GM23338 (cell line): Measurements from ENCODE around the gene SOX13. TPM values are rescaled to one million over a fixed set of nuclear protein-coding genes. Genes with fewer than 3 reads are reported as not detected.

Source experiments
- ATAC-seq: fragments of 200-7000 bp; cut with Tn5 transposase; 3 replicates; pipeline ENCODE4 v1.9.1; 2020
- DNase-seq: peaks from one replicate; pipeline ENCODE4 v3.0.0-alpha.2; 2015; ENCODE audit warnings: low spot score
- H2AFZ ChIP-seq: fragments of 200-600 bp; sonication (generic); 2 replicates; pipeline ENCODE4 v1.8.0; 2016; ENCODE audit warnings: antibody characterized with exemption, mild to moderate bottlenecking, moderate library complexity
- H3F3A ChIP-seq: fragments of 200-600 bp; sonication (generic); replicated peaks from 2 replicates; pipeline ENCODE4 v1.8.0; 2017; ENCODE audit warnings: antibody characterized with exemption, mixed run types, low read depth
- H3K27ac ChIP-seq: fragments of 200-600 bp; sonication (generic); 2 replicates; pipeline ENCODE4 v1.6.1; 2016; ENCODE audit warnings: low read depth
- H3K27me3 ChIP-seq: fragments of 200-600 bp; sonication (generic); 2 replicates; pipeline ENCODE4 v1.8.0; 2016; ENCODE audit warnings: mild to moderate bottlenecking, mixed run types, moderate library complexity; ENCODE audit not compliant: insufficient read depth
- H3K36me3 ChIP-seq: fragments of 200-600 bp; sonication (generic); 2 replicates; pipeline ENCODE4 v1.8.0; 2016; ENCODE audit warnings: mild to moderate bottlenecking; ENCODE audit not compliant: insufficient read depth
- H3K4me1 ChIP-seq: fragments of 200-600 bp; sonication (generic); 2 replicates; pipeline ENCODE4 v1.8.0; 2016; ENCODE audit warnings: mild to moderate bottlenecking, moderate library complexity; ENCODE audit not compliant: insufficient read depth
- H3K4me2 ChIP-seq: fragments of 200-600 bp; sonication (generic); 2 replicates; pipeline ENCODE4 v1.7.1; 2017; ENCODE audit warnings: mixed run types
- H3K4me3 ChIP-seq: fragments of 200-600 bp; sonication (generic); 2 replicates; pipeline ENCODE4 v1.6.1; 2016; ENCODE audit warnings: mixed run types
- H3K79me2 ChIP-seq: fragments of 200-600 bp; sonication (generic); replicated peaks from 2 replicates; pipeline ENCODE4 v1.8.0; 2017; ENCODE audit warnings: mild to moderate bottlenecking; ENCODE audit not compliant: insufficient read depth
- H3K9me2 ChIP-seq: fragments of 200-600 bp; sonication (generic); 2 replicates; pipeline ENCODE4 v1.8.0; 2017; ENCODE audit not compliant: insufficient read depth
- H4K20me1 ChIP-seq: fragments of 200-600 bp; sonication (generic); replicated peaks from 2 replicates; pipeline ENCODE4 v1.8.0; 2017; ENCODE audit warnings: mild to moderate bottlenecking; ENCODE audit not compliant: insufficient read depth
- H3K27ac Mint-ChIP-seq: 2 replicates; pipeline ENCODE4 v1.8.0; 2020; ENCODE audit warnings: inconsistent platforms, mild to moderate bottlenecking, moderate library complexity, mixed read lengths
- H3K27me3 Mint-ChIP-seq: 3 replicates; pipeline ENCODE4 v1.8.0; 2022; ENCODE audit warnings: low read depth, mild to moderate bottlenecking, moderate library complexity, mixed read lengths, inconsistent platforms; ENCODE audit not compliant: insufficient read depth, poor library complexity
- H3K36me3 Mint-ChIP-seq: 3 replicates; pipeline ENCODE4 v1.8.0; 2021; ENCODE audit warnings: low read depth, mild to moderate bottlenecking, inconsistent platforms, moderate library complexity, mixed read lengths
- H3K4me1 Mint-ChIP-seq: 3 replicates; pipeline ENCODE4 v1.8.0; 2020; ENCODE audit warnings: mild to moderate bottlenecking, inconsistent platforms, mixed read lengths
- H3K4me3 Mint-ChIP-seq: 3 replicates; pipeline ENCODE4 v1.8.0; 2021; ENCODE audit warnings: moderate library complexity, mild to moderate bottlenecking, inconsistent platforms, mixed read lengths
- H3K9me3 Mint-ChIP-seq: 3 replicates; pipeline ENCODE4 v1.8.0; 2020; ENCODE audit warnings: moderate library complexity, mild to moderate bottlenecking, inconsistent platforms, mixed read lengths
- CREB1 ChIP-seq: fragments of 250-450 bp; sonication (Bioruptor Pico); IDR thresholded peaks from 2 replicates; pipeline ENCODE4 v1.5.0; 2020; ENCODE audit warnings: low read depth, mild to moderate bottlenecking, moderate library complexity
- CTCF ChIP-seq, 2 experiments: fragments of 200-600 bp in 1 of 2; sonication (generic) in 1 of 2; conservative IDR thresholded peaks; 2 replicates each; pipeline versions ENCODE4 v1.5.1 to v1.6.1; 2016 to 2017; ENCODE audit warnings: antibody characterized with exemption in 2 of 2, low read depth in 2 of 2, mild to moderate bottlenecking in 2 of 2, moderate library complexity in 1 of 2
- EZH2 ChIP-seq: fragments of 200-600 bp; sonication (generic); IDR thresholded peaks from one replicate; pipeline ENCODE4 v1.8.0; 2017; ENCODE audit warnings: antibody characterized with exemption, mild to moderate bottlenecking, low read depth; ENCODE audit not compliant: unreplicated experiment
- JUNB ChIP-seq: IDR thresholded peaks from one replicate; pipeline ENCODE4 v1.6.1; 2016; ENCODE audit warnings: antibody characterized with exemption; ENCODE audit not compliant: unreplicated experiment
- NANOG ChIP-seq: IDR thresholded peaks from 2 replicates; pipeline ENCODE4 v1.6.1; 2016; ENCODE audit warnings: antibody characterized with exemption, borderline replicate concordance
- ZNF331 ChIP-seq: fragments of 250-450 bp; sonication (Bioruptor Pico); IDR thresholded peaks from 2 replicates; pipeline ENCODE4 v1.5.0; 2020; ENCODE audit warnings: low read depth, mild to moderate bottlenecking, moderate library complexity
- ZNF462 ChIP-seq: fragments of 250-450 bp; sonication (Bioruptor Pico); IDR thresholded peaks from 2 replicates; pipeline ENCODE4 v1.5.0; 2020; ENCODE audit warnings: mild to moderate bottlenecking, moderate library complexity
- polyA plus RNA-seq: library from polyadenylated mRNA; unstranded; fragments of >200 nt; fragmentation: Nextera tagmentation; extraction: Ambion mirVana; gene quantifications from 2 replicates; pipeline ENCODE4 v1.2.1, GENCODE V29; 2016
- total RNA-seq: library from RNA; depleted of rRNA; stranded (reverse); fragments of >200 nt; shearing (Covaris generic); gene quantifications from 2 replicates; pipeline ENCODE4 v1.2.3, GENCODE V29; 2014

The SOX13 gene
- total and polyA plus RNA-seq, 2 experiments from 2014 or later, result 28.6 to 123 TPM

GRCh38 chr1:204162494-204163074 lies 89.7 kb downstream of the SOX13 start:
- no peak overlapping the region for H3K4me2 ChIP-seq
- TF ChIP-seq JUNB, result no peak
- no peak for TF ChIP-seq ZNF331 (CRISPR knock-in tag)
- TF ChIP-seq CTCF (conservative IDR thresholded peaks at IDR 0.05; ENCODE audit: low read depth in 2 of 2), result peak; percentile 98 to 99
- no peak overlapping the region for H2AFZ ChIP-seq

GRCh38 chr1:204166219-204166618 lies 93.3 kb downstream of the SOX13 start, which contains the start of gene REN:
REN (minus strand) TSS chr1:204166337; CDS start chr1:204166293, 44 bp downstream.
- Histone ChIP-seq H3K27me3 (no peaks in the 10 kb centered on the region), H3K9me2 (no peaks in the 10 kb centered on the region), H4K20me1 (no peaks in the 10 kb centered on the region), H3K79me2 (no peaks in the 10 kb centered on the region), H2AFZ (no peak within 1 kb of the TSS), H3K36me3 (0 out of 2 replicates have a peak, but pooled peaks cover 5% of the 10 kb centered on the region), H3K4me1 (no peaks in the 10 kb centered on the region), H3F3A (no peaks in the 10 kb centered on the region), H3K4me3 (no peak within 1 kb of the TSS), H3K27ac (no peak within 1 kb of the TSS), H3K4me2 (no peak within 1 kb of the TSS)
- peaks cover 5% of the 10 kb centered on the region; the same call in 1 of the 3 replicates for H3K36me3 Mint-ChIP-seq
- no peak within 1 kb of the TSS for H3K27ac Mint-ChIP-seq
- H3K27me3 Mint-ChIP-seq, result peaks cover 10% of the 10 kb centered on the region
- DNase-seq (no peak), ATAC-seq (no peak)
- H3K4me3 Mint-ChIP-seq, result no peak within 1 kb of the TSS
- peaks cover 2% of the 10 kb centered on the region; the same call in 1 of the 3 replicates for H3K4me1 Mint-ChIP-seq
- H3K9me3 Mint-ChIP-seq, result peaks cover 34% of the 10 kb centered on the region
- TF ChIP-seq ZNF462 (CRISPR knock-in tag), result no peak
- TF ChIP-seq ZNF331 (CRISPR knock-in tag), result no peak
- TF ChIP-seq NANOG, result no peak
- no peak for TF ChIP-seq CREB1 (CRISPR knock-in tag)
- TF ChIP-seq EZH2, result no peak
- TF ChIP-seq CTCF (conservative IDR thresholded peaks at IDR 0.05; ENCODE audit: low read depth in 2 of 2), result no peak

More at GRCh38 chr1:204162494-204163074, 89.7 kb downstream of the SOX13 start:
- Histone ChIP-seq H3F3A (no peaks in the 10 kb centered on the region), H3K4me1 (no peaks in the 10 kb centered on the region), H4K20me1 (no peaks in the 10 kb centered on the region), H3K79me2 (no peaks in the 10 kb centered on the region), H3K27me3 (no peaks in the 10 kb centered on the region), H3K9me2 (no peaks in the 10 kb centered on the region), H3K27ac (no peak overlapping the region), H3K4me3 (no peak overlapping the region), H3K36me3 (no peaks in the 10 kb centered on the region)
- DNase-seq (peak; percentile 86), ATAC-seq (peak; percentile 98)
- no peaks in the 10 kb centered on the region for H3K36me3 Mint-ChIP-seq
- H3K4me3 Mint-ChIP-seq, result no peak overlapping the region
- peaks cover 5% of the 10 kb centered on the region; the same call in 1 of the 3 replicates for H3K4me1 Mint-ChIP-seq
- H3K9me3 Mint-ChIP-seq, result peaks cover 2% of the 10 kb centered on the region; the same call in 2 of the 3 replicates
- peaks cover 19% of the 10 kb centered on the region for H3K27me3 Mint-ChIP-seq
- no peak overlapping the region for H3K27ac Mint-ChIP-seq
